Keratinocyte (primary cell): ENCODE data around the gene MDM2. TPM values are rescaled to one million over a fixed set of nuclear protein-coding genes. Genes with fewer than 3 reads are reported as not detected.

Experiments
- DNase-seq: peaks from one replicate; pipeline ENCODE4 v3.0.0-alpha.2; 2011; ENCODE audit warnings: low read depth, missing footprints, low spot score
- FAIRE-seq: peaks from 2 replicates; lab custom pipeline; 2011; peaks lifted over from hg19 to GRCh38; lab: Jason Lieb, UNC
- H2AFZ ChIP-seq: 2 replicates; pipeline ENCODE4 v1.6.0; 2012; ENCODE audit warnings: low read length, control low read depth, inconsistent platforms; ENCODE audit not compliant: control insufficient read depth
- H3K27ac ChIP-seq: 2 replicates; pipeline ENCODE4 v1.5.1; 2011; ENCODE audit warnings: low read length; ENCODE audit not compliant: control insufficient read depth, insufficient read depth
- H3K27me3 ChIP-seq: 3 replicates; pipeline ENCODE4 v1.6.0; 2011; ENCODE audit warnings: low read length; ENCODE audit not compliant: control insufficient read depth, insufficient read depth; ENCODE audit errors: extremely low read depth
- H3K36me3 ChIP-seq, 2 experiments: 2 replicates in 1 of 2; 3 replicates in 1 of 2; pipeline ENCODE4 v1.5.1; 2011; ENCODE audit warnings: low read length in 2 of 2, mild to moderate bottlenecking in 1 of 2; ENCODE audit not compliant: control insufficient read depth in 2 of 2, insufficient read depth in 2 of 2; ENCODE audit errors: extremely low read depth in 1 of 2
- H3K4me1 ChIP-seq: 3 replicates; pipeline ENCODE4 v1.5.1; 2011; ENCODE audit warnings: low read length; ENCODE audit not compliant: control insufficient read depth, insufficient read depth; ENCODE audit errors: extremely low read depth
- H3K4me2 ChIP-seq: 3 replicates; pipeline ENCODE4 v1.6.0; 2011; ENCODE audit warnings: low read depth, low read length; ENCODE audit not compliant: control insufficient read depth, insufficient read depth; ENCODE audit errors: extremely low read depth
- H3K4me3 ChIP-seq, 3 experiments: fragments of 200-600 bp in 1 of 3; sonication (generic) in 1 of 3; 2 replicates in 2 of 3; 3 replicates in 1 of 3; pipeline ENCODE4 v1.5.1; 2011 to 2016; ENCODE audit warnings: low read length in 3 of 3, mild to moderate bottlenecking in 3 of 3, control low read depth in 2 of 3, inconsistent platforms in 1 of 3, low read depth in 1 of 3, mixed read lengths in 1 of 3, mixed run types in 1 of 3, moderate library complexity in 1 of 3; ENCODE audit not compliant: control insufficient read depth in 2 of 3, insufficient read depth in 2 of 3; ENCODE audit errors: extremely low read depth in 1 of 3
- H3K79me2 ChIP-seq: 2 replicates; pipeline ENCODE4 v1.6.0; 2012; ENCODE audit warnings: low read length; ENCODE audit not compliant: control insufficient read depth, insufficient read depth
- H3K9ac ChIP-seq: 3 replicates; pipeline ENCODE4 v1.6.0; 2011; ENCODE audit warnings: low read length; ENCODE audit not compliant: control insufficient read depth, insufficient read depth; ENCODE audit errors: extremely low read depth
- H3K9me1 ChIP-seq: 3 replicates; pipeline ENCODE4 v1.6.0; 2011; ENCODE audit warnings: low read length; ENCODE audit not compliant: control insufficient read depth, insufficient read depth; ENCODE audit errors: extremely low read depth
- H3K9me3 ChIP-seq: 2 replicates; pipeline ENCODE4 v1.5.1; 2012; ENCODE audit warnings: low read depth, low read length; ENCODE audit not compliant: control insufficient read depth
- H4K20me1 ChIP-seq: 3 replicates; pipeline ENCODE4 v1.6.0; 2011; ENCODE audit warnings: low read length; ENCODE audit not compliant: control insufficient read depth, insufficient read depth; ENCODE audit errors: extremely low read depth
- CTCF ChIP-seq, 3 experiments: IDR thresholded peaks in 1 of 3; conservative IDR thresholded peaks in 1 of 3; optimal IDR thresholded peaks in 1 of 3; 2 replicates in 2 of 3; 3 replicates in 1 of 3; pipeline versions ENCODE3 to v1.5.1; 2011; ENCODE audit warnings: low read length in 3 of 3, mild to moderate bottlenecking in 3 of 3, moderate library complexity in 2 of 3, control low read depth in 1 of 3, inconsistent platforms in 1 of 3; ENCODE audit not compliant: insufficient read depth in 2 of 3; ENCODE audit errors: extremely low read depth in 1 of 3
- EZH2 ChIP-seq: IDR thresholded peaks from one replicate; pipeline ENCODE4 v1.6.1; 2012; ENCODE audit warnings: inconsistent platforms, mild to moderate bottlenecking, low read length, moderate library complexity
- dilution Hi-C: fragments of 300-500 bp; cut with MboI; formaldehyde crosslinking; loops from one replicate; pipeline ENCODE4 v1.7.0; 2020; ENCODE audit warnings: low sequenced_read_pairs; ENCODE audit not compliant: extremely low pct_ligation_motif_present
- polyA plus RNA-seq, 5 experiments: library from polyadenylated mRNA; depleted of rRNA in 3 of 5; stranded (reverse) in 3 of 5; stranded (forward) in 1 of 5; unstranded in 1 of 5; fragments of >200 nt; gene quantifications; 1 replicate in 1 of 5; 2 replicates in 3 of 5; 3 replicates in 1 of 5; pipeline versions ENCODE4 v1.2.1 to v1.2.3, GENCODE V29; 2011 to 2012; ENCODE audit warnings: missing spikeins in 2 of 5, low read depth in 1 of 5, low replicate concordance in 1 of 5

MDM2 gene
- polyA plus RNA-seq, 1 donor (not counting 4 experiments of a cell fraction or from before 2014, with no cell fraction given) = 55.0 TPM

- no peak overlapping the region for H3K4me2 ChIP-seq
- FAIRE-seq (no peak), DNase-seq (no peak)
- no peak overlapping the region for H3K4me3 ChIP-seq
- dilution Hi-C loops = no loop called here
- TF ChIP-seq CTCF (optimal IDR thresholded peaks at IDR 0.05 in 1 of 3, IDR thresholded peaks at IDR 0.05 in 1 of 3, conservative IDR thresholded peaks at IDR 0.05 in 1 of 3; ENCODE audit: extremely low read depth in 1 of 3, insufficient read depth in 2 of 3, low read length in 3 of 3) (no peak), EZH2 (no peak)
- H3K79me2 ChIP-seq = no peaks in the 10 kb centered on the region
- H4K20me1 ChIP-seq = no peaks in the 10 kb centered on the region
- no peak overlapping the region for H2AFZ ChIP-seq
- no peak overlapping the region for H3K27ac ChIP-seq
- no peaks in the 10 kb centered on the region for H3K9me1 ChIP-seq
- no peaks in the 10 kb centered on the region for H3K9me3 ChIP-seq
- no peak overlapping the region for H3K9ac ChIP-seq
- H3K4me1 ChIP-seq = peaks cover 11% of the 10 kb centered on the region
- H3K36me3 ChIP-seq = no peaks in the 10 kb centered on the region
- no peaks in the 10 kb centered on the region for H3K27me3 ChIP-seq
These were observed 62.5 kb downstream of the MDM2 start for GRCh38 chr12:68870443-68870842.

- H3K9ac ChIP-seq = no peak overlapping the region
- no peak overlapping the region for H2AFZ ChIP-seq
- no peak overlapping the region for H3K27ac ChIP-seq
- no peaks in the 10 kb centered on the region for H3K9me1 ChIP-seq
- no peak overlapping the region for H3K4me2 ChIP-seq
- H3K36me3 ChIP-seq = no peaks in the 10 kb centered on the region
- no peaks in the 10 kb centered on the region for H4K20me1 ChIP-seq
- no peak overlapping the region for H3K4me3 ChIP-seq
- peaks cover 11% of the 10 kb centered on the region for H3K4me1 ChIP-seq
- TF ChIP-seq EZH2 = no peak
- TF ChIP-seq CTCF (optimal IDR thresholded peaks at IDR 0.05 in 1 of 3, IDR thresholded peaks at IDR 0.05 in 1 of 3, conservative IDR thresholded peaks at IDR 0.05 in 1 of 3; ENCODE audit: extremely low read depth in 1 of 3, insufficient read depth in 2 of 3, low read length in 3 of 3) = no peak
- DNase-seq (no peak), FAIRE-seq (no peak)
- no peaks in the 10 kb centered on the region for H3K27me3 ChIP-seq
- dilution Hi-C loops = no loop called here
- no peaks in the 10 kb centered on the region for H3K9me3 ChIP-seq
- H3K79me2 ChIP-seq = no peaks in the 10 kb centered on the region
These were observed 63.4 kb downstream of the MDM2 start for GRCh38 chr12:68871396-68871795.
